Measurements from ENCODE around the gene GPR3. TPM values are rescaled to one million over a fixed set of nuclear protein-coding genes. Genes with fewer than 3 reads are reported as not detected.

The GPR3 gene
- total and polyA plus RNA-seq, 10 of the 15 experiments (the other 5 are each of a cell fraction or from before 2014, with no cell fraction given), result 0.33 to 1.4 (median 0.63) TPM; not detected in 3

DNA sequence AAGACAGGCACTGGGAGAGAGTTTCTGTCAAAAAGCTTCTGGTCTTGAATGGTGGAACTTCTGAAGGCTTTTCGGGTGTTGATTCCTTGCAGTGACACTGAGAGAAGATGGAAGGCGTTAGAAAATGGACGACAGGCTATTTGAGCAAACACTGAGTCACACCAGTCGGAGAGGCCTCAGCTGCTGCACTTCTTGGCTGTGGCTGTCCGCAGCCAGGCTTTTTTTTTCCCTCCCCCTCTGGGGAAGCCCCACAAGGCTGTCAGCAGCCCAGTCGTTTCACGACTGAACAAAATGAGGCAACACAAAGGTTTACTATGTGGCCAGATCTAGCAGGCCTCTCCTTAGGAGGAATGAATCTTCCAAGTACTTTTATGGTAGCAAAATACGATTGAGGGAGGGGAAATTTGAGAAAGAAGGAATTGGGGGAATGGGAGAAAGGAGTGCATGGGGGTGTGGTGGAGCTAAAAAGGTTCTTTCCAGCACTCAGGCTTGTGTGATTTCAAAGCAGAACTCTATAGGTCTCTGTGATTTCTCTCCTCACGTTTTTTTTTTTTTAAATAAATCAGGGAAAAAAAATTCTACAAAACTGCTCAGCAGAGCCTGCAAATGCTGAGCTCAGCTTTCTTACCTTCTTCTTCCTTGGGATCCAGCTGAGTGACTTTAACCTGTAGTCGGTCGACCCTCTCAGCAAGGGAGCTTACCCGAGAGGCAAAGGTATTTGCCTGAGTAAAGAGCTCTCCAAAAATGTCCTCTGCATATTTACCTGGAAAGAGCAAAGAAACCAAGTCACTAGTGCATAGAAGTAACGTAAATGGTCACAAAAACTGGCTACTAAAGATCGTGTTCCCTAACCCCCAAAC, 26.1 kb downstream of the GPR3 start (continued):
- TF ChIP-seq, protein P1, sequence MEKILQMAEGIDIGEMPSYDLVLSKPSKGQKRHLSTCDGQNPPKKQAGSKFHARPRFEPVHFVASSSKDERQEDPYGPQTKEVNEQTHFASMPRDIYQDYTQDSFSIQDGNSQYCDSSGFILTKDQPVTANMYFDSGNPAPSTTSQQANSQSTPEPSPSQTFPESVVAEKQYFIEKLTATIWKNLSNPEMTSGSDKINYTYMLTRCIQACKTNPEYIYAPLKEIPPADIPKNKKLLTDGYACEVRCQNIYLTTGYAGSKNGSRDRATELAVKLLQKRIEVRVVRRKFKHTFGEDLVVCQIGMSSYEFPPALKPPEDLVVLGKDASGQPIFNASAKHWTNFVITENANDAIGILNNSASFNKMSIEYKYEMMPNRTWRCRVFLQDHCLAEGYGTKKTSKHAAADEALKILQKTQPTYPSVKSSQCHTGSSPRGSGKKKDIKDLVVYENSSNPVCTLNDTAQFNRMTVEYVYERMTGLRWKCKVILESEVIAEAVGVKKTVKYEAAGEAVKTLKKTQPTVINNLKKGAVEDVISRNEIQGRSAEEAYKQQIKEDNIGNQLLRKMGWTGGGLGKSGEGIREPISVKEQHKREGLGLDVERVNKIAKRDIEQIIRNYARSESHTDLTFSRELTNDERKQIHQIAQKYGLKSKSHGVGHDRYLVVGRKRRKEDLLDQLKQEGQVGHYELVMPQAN (conservative IDR thresholded peaks at IDR 0.05), result no peak
- TF ChIP-seq FOXK2 (IDR thresholded peaks at IDR 0.05) (no peak), CHD1 (IDR thresholded peaks at IDR 0.05; ENCODE audit: low read depth, low read length) (no peak), CREM (IDR thresholded peaks at IDR 0.05; ENCODE audit: low read depth) (peak; percentile 54; the same call in 1 of the 2 replicates), MYB (IDR thresholded peaks at IDR 0.05; ENCODE audit: borderline replicate concordance, low read depth, low read length) (no peak), NFIC (IDR thresholded peaks at IDR 0.05; ENCODE audit: low read depth, low read length) (peak; percentile 70), EGR1 (IDR thresholded peaks at IDR 0.05; ENCODE audit: borderline replicate concordance in 1 of 2, low read depth in 2 of 2, low read length in 2 of 2) (no peak), SREBF1 (IDR thresholded peaks at IDR 0.05; ENCODE audit: low read length) (no peak), SREBF2 (IDR thresholded peaks at IDR 0.05; ENCODE audit: low read length) (no peak), ATF7 (IDR thresholded peaks at IDR 0.05; ENCODE audit: low read depth) (peak; percentile 63; the same call in 1 of the 2 replicates)
- TF ChIP-seq, protein P2, sequence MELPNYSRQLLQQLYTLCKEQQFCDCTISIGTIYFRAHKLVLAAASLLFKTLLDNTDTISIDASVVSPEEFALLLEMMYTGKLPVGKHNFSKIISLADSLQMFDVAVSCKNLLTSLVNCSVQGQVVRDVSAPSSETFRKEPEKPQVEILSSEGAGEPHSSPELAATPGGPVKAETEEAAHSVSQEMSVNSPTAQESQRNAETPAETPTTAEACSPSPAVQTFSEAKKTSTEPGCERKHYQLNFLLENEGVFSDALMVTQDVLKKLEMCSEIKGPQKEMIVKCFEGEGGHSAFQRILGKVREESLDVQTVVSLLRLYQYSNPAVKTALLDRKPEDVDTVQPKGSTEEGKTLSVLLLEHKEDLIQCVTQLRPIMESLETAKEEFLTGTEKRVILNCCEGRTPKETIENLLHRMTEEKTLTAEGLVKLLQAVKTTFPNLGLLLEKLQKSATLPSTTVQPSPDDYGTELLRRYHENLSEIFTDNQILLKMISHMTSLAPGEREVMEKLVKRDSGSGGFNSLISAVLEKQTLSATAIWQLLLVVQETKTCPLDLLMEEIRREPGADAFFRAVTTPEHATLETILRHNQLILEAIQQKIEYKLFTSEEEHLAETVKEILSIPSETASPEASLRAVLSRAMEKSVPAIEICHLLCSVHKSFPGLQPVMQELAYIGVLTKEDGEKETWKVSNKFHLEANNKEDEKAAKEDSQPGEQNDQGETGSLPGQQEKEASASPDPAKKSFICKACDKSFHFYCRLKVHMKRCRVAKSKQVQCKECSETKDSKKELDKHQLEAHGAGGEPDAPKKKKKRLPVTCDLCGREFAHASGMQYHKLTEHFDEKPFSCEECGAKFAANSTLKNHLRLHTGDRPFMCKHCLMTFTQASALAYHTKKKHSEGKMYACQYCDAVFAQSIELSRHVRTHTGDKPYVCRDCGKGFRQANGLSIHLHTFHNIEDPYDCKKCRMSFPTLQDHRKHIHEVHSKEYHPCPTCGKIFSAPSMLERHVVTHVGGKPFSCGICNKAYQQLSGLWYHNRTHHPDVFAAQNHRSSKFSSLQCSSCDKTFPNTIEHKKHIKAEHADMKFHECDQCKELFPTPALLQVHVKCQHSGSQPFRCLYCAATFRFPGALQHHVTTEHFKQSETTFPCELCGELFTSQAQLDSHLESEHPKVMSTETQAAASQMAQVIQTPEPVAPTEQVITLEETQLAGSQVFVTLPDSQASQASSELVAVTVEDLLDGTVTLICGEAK (IDR thresholded peaks at IDR 0.05; ENCODE audit: borderline replicate concordance), result no peak
- TF ChIP-seq, protein P3, sequence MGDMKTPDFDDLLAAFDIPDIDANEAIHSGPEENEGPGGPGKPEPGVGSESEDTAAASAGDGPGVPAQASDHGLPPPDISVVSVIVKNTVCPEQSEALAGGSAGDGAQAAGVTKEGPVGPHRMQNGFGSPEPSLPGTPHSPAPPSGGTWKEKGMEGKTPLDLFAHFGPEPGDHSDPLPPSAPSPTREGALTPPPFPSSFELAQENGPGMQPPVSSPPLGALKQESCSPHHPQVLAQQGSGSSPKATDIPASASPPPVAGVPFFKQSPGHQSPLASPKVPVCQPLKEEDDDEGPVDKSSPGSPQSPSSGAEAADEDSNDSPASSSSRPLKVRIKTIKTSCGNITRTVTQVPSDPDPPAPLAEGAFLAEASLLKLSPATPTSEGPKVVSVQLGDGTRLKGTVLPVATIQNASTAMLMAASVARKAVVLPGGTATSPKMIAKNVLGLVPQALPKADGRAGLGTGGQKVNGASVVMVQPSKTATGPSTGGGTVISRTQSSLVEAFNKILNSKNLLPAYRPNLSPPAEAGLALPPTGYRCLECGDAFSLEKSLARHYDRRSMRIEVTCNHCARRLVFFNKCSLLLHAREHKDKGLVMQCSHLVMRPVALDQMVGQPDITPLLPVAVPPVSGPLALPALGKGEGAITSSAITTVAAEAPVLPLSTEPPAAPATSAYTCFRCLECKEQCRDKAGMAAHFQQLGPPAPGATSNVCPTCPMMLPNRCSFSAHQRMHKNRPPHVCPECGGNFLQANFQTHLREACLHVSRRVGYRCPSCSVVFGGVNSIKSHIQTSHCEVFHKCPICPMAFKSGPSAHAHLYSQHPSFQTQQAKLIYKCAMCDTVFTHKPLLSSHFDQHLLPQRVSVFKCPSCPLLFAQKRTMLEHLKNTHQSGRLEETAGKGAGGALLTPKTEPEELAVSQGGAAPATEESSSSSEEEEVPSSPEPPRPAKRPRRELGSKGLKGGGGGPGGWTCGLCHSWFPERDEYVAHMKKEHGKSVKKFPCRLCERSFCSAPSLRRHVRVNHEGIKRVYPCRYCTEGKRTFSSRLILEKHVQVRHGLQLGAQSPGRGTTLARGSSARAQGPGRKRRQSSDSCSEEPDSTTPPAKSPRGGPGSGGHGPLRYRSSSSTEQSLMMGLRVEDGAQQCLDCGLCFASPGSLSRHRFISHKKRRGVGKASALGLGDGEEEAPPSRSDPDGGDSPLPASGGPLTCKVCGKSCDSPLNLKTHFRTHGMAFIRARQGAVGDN (IDR thresholded peaks at IDR 0.05), result peak; percentile 98
- TF ChIP-seq, protein P4, sequence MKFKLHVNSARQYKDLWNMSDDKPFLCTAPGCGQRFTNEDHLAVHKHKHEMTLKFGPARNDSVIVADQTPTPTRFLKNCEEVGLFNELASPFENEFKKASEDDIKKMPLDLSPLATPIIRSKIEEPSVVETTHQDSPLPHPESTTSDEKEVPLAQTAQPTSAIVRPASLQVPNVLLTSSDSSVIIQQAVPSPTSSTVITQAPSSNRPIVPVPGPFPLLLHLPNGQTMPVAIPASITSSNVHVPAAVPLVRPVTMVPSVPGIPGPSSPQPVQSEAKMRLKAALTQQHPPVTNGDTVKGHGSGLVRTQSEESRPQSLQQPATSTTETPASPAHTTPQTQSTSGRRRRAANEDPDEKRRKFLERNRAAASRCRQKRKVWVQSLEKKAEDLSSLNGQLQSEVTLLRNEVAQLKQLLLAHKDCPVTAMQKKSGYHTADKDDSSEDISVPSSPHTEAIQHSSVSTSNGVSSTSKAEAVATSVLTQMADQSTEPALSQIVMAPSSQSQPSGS (IDR thresholded peaks at IDR 0.05; ENCODE audit: low read length), result peak; percentile 64
